OCI-LY7 (cell line): ENCODE results near the gene DGKD. TPM values are rescaled to one million over a fixed set of nuclear protein-coding genes. Genes with fewer than 3 reads are reported as not detected.

Experiments used
- BruUV-seq: library from RNA; stranded (reverse); fragments of 400-500 nt; replicated peaks from 2 replicates; lab custom pipeline; 2021; lab: Mats Ljungman, UMichigan
- CTCF ChIA-PET: fragments of 300-600 bp; sonication (Branson Sonifier 250); formaldehyde crosslinking; loops from one replicate; lab custom pipeline; 2022; ENCODE audit warnings: antibody characterized with exemption; ENCODE audit not compliant: unreplicated experiment; lab: Charles Lee
- POLR2A ChIA-PET: fragments of 300-600 bp; sonication (Branson Sonifier 250); formaldehyde crosslinking; loops from one replicate; lab custom pipeline; 2022; ENCODE audit warnings: antibody characterized with exemption; lab: Charles Lee
- DNase-seq: peaks from one replicate; pipeline ENCODE4 v3.0.0-alpha.2; 2015; ENCODE audit warnings: low spot score
- H2AFZ ChIP-seq: fragments of 200-600 bp; sonication (generic), shearing (Covaris generic); 2 replicates; pipeline ENCODE4 v1.6.1; 2014; ENCODE audit warnings: mild to moderate bottlenecking, antibody characterized with exemption, low read length, moderate library complexity
- H3K27ac ChIP-seq: fragments of 200-600 bp; sonication (generic); 2 replicates; pipeline ENCODE4 v1.5.1; 2014; ENCODE audit warnings: mixed run types, low read depth, mild to moderate bottlenecking, moderate library complexity, low read length, inconsistent platforms; ENCODE audit not compliant: poor library complexity, severe bottlenecking
- H3K36me3 ChIP-seq: fragments of 200-600 bp; sonication (generic); 2 replicates; pipeline ENCODE4 v1.6.1; 2014; ENCODE audit warnings: mild to moderate bottlenecking, antibody characterized with exemption, low read length, moderate library complexity, mixed read lengths; ENCODE audit not compliant: insufficient read depth
- H3K4me1 ChIP-seq: fragments of 200-600 bp; sonication (generic); 2 replicates; pipeline ENCODE4 v1.5.1; 2014; ENCODE audit warnings: mild to moderate bottlenecking, low read length; ENCODE audit not compliant: insufficient read depth, poor library complexity, severe bottlenecking
- H3K4me2 ChIP-seq: fragments of 200-600 bp; sonication (generic); 2 replicates; pipeline ENCODE4 v1.6.1; 2014; ENCODE audit warnings: mild to moderate bottlenecking, low read length
- H3K4me3 ChIP-seq: fragments of 200-600 bp; sonication (generic); 2 replicates; pipeline ENCODE4 v1.5.1; 2014; ENCODE audit warnings: mild to moderate bottlenecking, low read depth, low read length; ENCODE audit not compliant: poor library complexity, severe bottlenecking
- H3K79me2 ChIP-seq: fragments of 200-600 bp; sonication (generic); 2 replicates; pipeline ENCODE4 v1.6.1; 2016; ENCODE audit warnings: low read depth, mild to moderate bottlenecking, low read length, moderate library complexity, mixed read lengths; ENCODE audit not compliant: insufficient read depth
- H3K9me2 ChIP-seq: fragments of 200-600 bp; sonication (generic); 2 replicates; pipeline ENCODE4 v1.6.1; 2016; ENCODE audit warnings: mild to moderate bottlenecking, low read length, mixed read lengths; ENCODE audit not compliant: insufficient read depth
- H3K9me3 ChIP-seq: fragments of 200-600 bp; sonication (generic); 2 replicates; pipeline ENCODE4 v1.6.1; 2014; ENCODE audit warnings: mild to moderate bottlenecking, mixed run types, low read length, mixed read lengths
- H4K20me1 ChIP-seq: fragments of 200-600 bp; sonication (generic); 2 replicates; pipeline ENCODE4 v1.6.1; 2014; ENCODE audit warnings: mild to moderate bottlenecking, antibody characterized with exemption, low read length, moderate library complexity, mixed read lengths; ENCODE audit not compliant: insufficient read depth
- CTCF ChIP-seq: fragments of 200-600 bp; sonication (generic); conservative IDR thresholded peaks from 2 replicates; pipeline ENCODE4 v1.5.1; 2014; ENCODE audit warnings: mild to moderate bottlenecking, antibody characterized with exemption, low read length, moderate library complexity, mixed read lengths
- EZH2phosphoT487 ChIP-seq: fragments of 200-600 bp; sonication (generic); IDR thresholded peaks from 2 replicates; pipeline ENCODE4 v1.6.1; 2018; ENCODE audit warnings: low read depth, borderline replicate concordance, mild to moderate bottlenecking, mixed run types, antibody characterized with exemption, low read length, moderate library complexity, mixed read lengths
- intact Hi-C: fragments of 100-400 bp; cut with micrococcal nuclease; formaldehyde crosslinking; loops from one replicate; pipeline ENCODE4 v1.10.0; 2022; ENCODE audit not compliant: unreplicated experiment
- total RNA-seq, 2 experiments: library from RNA; depleted of rRNA in 1 of 2; stranded (reverse); fragments of >200 nt in 1 of 2; shearing (Covaris generic) in 1 of 2; gene quantifications; 2 replicates each; pipeline ENCODE4 v1.2.3, GENCODE V29; 2014 to 2022

The DGKD gene
- total RNA-seq, 2 experiments from 2014 or later, result 62.9 to 271 TPM

- H4K20me1 ChIP-seq, result no peaks in the 10 kb centered on the region
- H3K9me3 ChIP-seq, result peaks cover 47% of the 10 kb centered on the region
- no peak overlapping the region for H2AFZ ChIP-seq
- CTCF ChIA-PET, result no interaction called here
- no peak overlapping the region for H3K4me3 ChIP-seq
- POLR2A ChIA-PET, result interaction anchor here (0.6 to 1.5 kb wide), 3 partner anchors 8 to 10 kb away, joined by 3 to 9 read pairs (median 4); no protein-coding TSS in a partner anchor
- no TSS peak for BruUV-seq
- no peaks in the 10 kb centered on the region for H3K4me1 ChIP-seq
- no peak for TF ChIP-seq CTCF
- H3K36me3 ChIP-seq, result peaks cover 10% of the 10 kb centered on the region; the same call in 1 of the 2 replicates
- intact Hi-C loops, result no loop called here
- DNase-seq, result no peak
- no peaks in the 10 kb centered on the region for H3K9me2 ChIP-seq
- H3K27ac ChIP-seq, result no peak overlapping the region
- H3K79me2 ChIP-seq, result no peaks in the 10 kb centered on the region
- no peak overlapping the region for H3K4me2 ChIP-seq
Observed at GRCh38 chr2:233503947-233504637, 149.8 kb downstream of the DGKD start.

DNA sequence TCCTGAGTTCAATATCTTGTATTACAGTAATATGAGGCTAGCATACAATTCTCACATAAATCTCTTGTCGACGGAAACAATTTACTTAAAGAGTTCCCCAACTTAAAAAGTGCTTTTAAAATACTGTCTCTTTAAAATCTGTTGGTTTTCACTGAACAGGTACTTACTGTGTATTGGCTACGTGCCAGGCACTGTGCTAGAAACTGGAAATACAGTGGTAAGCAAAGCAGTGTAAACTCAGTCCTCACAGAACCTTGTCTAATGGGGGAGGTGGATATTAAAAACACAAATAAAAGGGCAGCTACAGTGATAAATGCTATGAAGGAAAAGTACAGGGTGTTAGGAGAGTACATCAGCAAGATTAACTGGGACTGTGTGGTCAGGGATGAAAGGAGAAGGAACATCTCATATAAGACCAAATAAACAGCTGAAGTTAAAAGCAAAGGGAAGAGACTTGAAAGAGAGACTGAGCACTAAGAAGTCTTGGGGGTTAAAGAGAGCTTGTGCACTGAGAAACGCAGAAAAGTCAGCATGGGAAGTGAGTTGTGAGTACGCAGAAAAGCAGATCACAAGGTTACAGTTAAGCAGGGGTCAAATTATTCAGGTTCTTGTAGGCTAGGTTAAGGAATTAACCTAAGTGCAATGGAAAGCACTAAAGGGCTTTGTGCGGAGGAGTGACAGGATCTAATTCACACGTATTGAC lies 159.8 kb downstream of the DGKD start:
- Histone ChIP-seq H3K9me3 (peaks cover 15% of the 10 kb centered on the region; the same call in 1 of the 2 replicates), H3K79me2 (no peaks in the 10 kb centered on the region), H2AFZ (peak overlapping the region; percentile 76), H3K27ac (peak overlapping the region; percentile 76), H4K20me1 (no peaks in the 10 kb centered on the region), H3K4me3 (peak overlapping the region; percentile 36), H3K9me2 (no peaks in the 10 kb centered on the region), H3K36me3 (peaks cover 12% of the 10 kb centered on the region), H3K4me2 (peak overlapping the region; percentile 63), H3K4me1 (peaks cover 66% of the 10 kb centered on the region)
- no peak for TF ChIP-seq EZH2phosphoT487
- no peak for TF ChIP-seq CTCF
- no TSS peak for BruUV-seq
- peak; percentile 89 for DNase-seq
- intact Hi-C loops, result no loop called here
- POLR2A ChIA-PET, result interaction anchor here (0.6 to 3.3 kb wide), 7 partner anchors 9 to 453 kb away, joined by 3 to 19 read pairs (median 5); no protein-coding TSS in a partner anchor
- CTCF ChIA-PET, result interaction anchor here (1.2 to 1.4 kb wide), 2 partner anchors 11 to 43 kb away, joined by 3 to 5 read pairs; no protein-coding TSS in a partner anchor
